Erythroblast (primary cell): ENCODE data around the gene RCC1.
"Not testable (repeated sequence)": the region's sequence is repeated elsewhere in the genome, so short reads cannot be mapped to it uniquely, and the experiment has no call there.

Experiments
- DNase-seq, 2 experiments: peaks; one replicate each; lab custom pipeline; 2025; lab: John Stamatoyannopoulos, UW
- GATA1 ChIP-seq: IDR thresholded peaks from 2 replicates; pipeline ENCODE4 v1.6.1; 2011; ENCODE audit warnings: low read depth, mild to moderate bottlenecking, control low read depth, low read length, moderate library complexity
- POLR2A ChIP-seq: IDR thresholded peaks from 2 replicates; pipeline ENCODE4 v1.6.1; 2011; ENCODE audit warnings: mild to moderate bottlenecking, low read length

RCC1 gene

GRCh38 chr1:28551381-28551780 is 45.5 kb downstream of the RCC1 start:
- no peak for TF ChIP-seq POLR2A
- TF ChIP-seq GATA1 = no peak
- DNase-seq = no peak

GRCh38 chr1:28552758-28553663 is 47.2 kb downstream of the RCC1 start, which contains the start of gene TRNAU1AP:
Gene TRNAU1AP (plus strand): TSS chr1:28553085. CDS start chr1:28553111, 26 bp downstream.
- DNase-seq = peak; percentile 98 to 99
- TF ChIP-seq GATA1 (no peak), POLR2A (peak; percentile 74)

GRCh38 chr1:28560886-28561285 is 55.0 kb downstream of the RCC1 start:
- DNase-seq = no peak
- TF ChIP-seq GATA1 = no peak

- no peak for DNase-seq
- TF ChIP-seq GATA1 (no peak), POLR2A (no peak)
Measured at GRCh38 chr1:28564310-28564709, 58.5 kb downstream of the RCC1 start.

- no peak for DNase-seq
- TF ChIP-seq GATA1 = no peak
- TF ChIP-seq POLR2A = no peak
Measured at GRCh38 chr1:28565040-28565439, 59.2 kb downstream of the RCC1 start.

GRCh38 chr1:28565726-28566125 is 59.9 kb downstream of the RCC1 start:
- no peak for DNase-seq

GRCh38 chr1:28566931-28567330 is 61.1 kb downstream of the RCC1 start:
- DNase-seq = no peak

More at GRCh38 chr1:28565726-28566125, 59.9 kb downstream of the RCC1 start:
- TF ChIP-seq GATA1 (no peak), POLR2A (no peak)

GRCh38 chr1:28571911-28572310 is 66.1 kb downstream of the RCC1 start:
- DNase-seq = no peak
- TF ChIP-seq POLR2A (no peak), GATA1 (no peak)

More at GRCh38 chr1:28566931-28567330, 61.1 kb downstream of the RCC1 start:
- TF ChIP-seq GATA1 = no peak
- TF ChIP-seq POLR2A = no peak

GRCh38 chr1:28572891-28573290 is 67.0 kb downstream of the RCC1 start:
- DNase-seq = not testable (repeated sequence)

GRCh38 chr1:28573564-28573963 is 67.7 kb downstream of the RCC1 start:
- no peak for DNase-seq
- no peak for TF ChIP-seq POLR2A
- TF ChIP-seq GATA1 = no peak

GRCh38 chr1:28577052-28577678 is 71.3 kb downstream of the RCC1 start:
- no peak for DNase-seq

GRCh38 chr1:28577738-28578536 is 72.1 kb downstream of the RCC1 start:
- no peak for DNase-seq
- TF ChIP-seq POLR2A (peak; percentile 3), GATA1 (no peak)

More at GRCh38 chr1:28577052-28577678, 71.3 kb downstream of the RCC1 start:
- peak; percentile 33 for TF ChIP-seq POLR2A
- no peak for TF ChIP-seq GATA1

- no peak for DNase-seq
- TF ChIP-seq GATA1 = no peak
- TF ChIP-seq POLR2A = no peak
Measured at GRCh38 chr1:28578696-28579218, 72.9 kb downstream of the RCC1 start.
